ENCODE measurements around the gene TMEM138.
"Not testable (repeated sequence)": the region's sequence is repeated elsewhere in the genome, so short reads cannot be mapped to it uniquely, and the experiment has no call there.

TMEM138 gene

GRCh38 chr11:61367406-61367805 is 5.2 kb downstream of the TMEM138 start:
- no peak for DNase-seq (ENCODE audit: low read depth)

- DNase-seq (ENCODE audit: low read depth) = no peak
Observed at GRCh38 chr11:61368646-61369045, 6.5 kb downstream of the TMEM138 start.

GRCh38 chr11:61369372-61370348 is 7.5 kb downstream of the TMEM138 start:
- peak; percentile 90 for DNase-seq (ENCODE audit: low read depth)

- DNase-seq (ENCODE audit: low read depth) = no peak
Observed at GRCh38 chr11:61370349-61371005, 8.3 kb downstream of the TMEM138 start.

GRCh38 chr11:61372659-61373420 is 10.7 kb downstream of the TMEM138 start:
- DNase-seq (ENCODE audit: low read depth) = no peak

GRCh38 chr11:61375761-61376108 is 13.6 kb downstream of the TMEM138 start:
- no peak for DNase-seq (ENCODE audit: low read depth)

- no peak for DNase-seq (ENCODE audit: low read depth)
Observed at GRCh38 chr11:61377461-61378160, 15.4 kb downstream of the TMEM138 start.

GRCh38 chr11:61378713-61379313 is 16.6 kb downstream of the TMEM138 start:
- DNase-seq (ENCODE audit: low read depth) = peak; percentile 97

GRCh38 chr11:61380884-61381283 is 18.7 kb downstream of the TMEM138 start:
- no peak for DNase-seq (ENCODE audit: low read depth)

GRCh38 chr11:61383859-61384258 is 21.7 kb downstream of the TMEM138 start:
- DNase-seq (ENCODE audit: low read depth) = not testable (repeated sequence)

- no peak for DNase-seq (ENCODE audit: low read depth)
Observed at GRCh38 chr11:61384271-61385242, 22.4 kb downstream of the TMEM138 start.

GRCh38 chr11:61390161-61390560 is 28.0 kb downstream of the TMEM138 start:
- DNase-seq (ENCODE audit: low read depth) = peak; percentile 73

GRCh38 chr11:61392981-61393595 is 30.9 kb downstream of the TMEM138 start:
- DNase-seq (ENCODE audit: low read depth) = no peak

- DNase-seq (ENCODE audit: low read depth) = no peak
Observed at GRCh38 chr11:61401173-61401572, 39.0 kb downstream of the TMEM138 start.

GRCh38 chr11:61401573-61401972 is 39.4 kb downstream of the TMEM138 start:
- no peak for DNase-seq (ENCODE audit: low read depth)

GRCh38 chr11:61403658-61404057 is 41.5 kb downstream of the TMEM138 start:
- DNase-seq (ENCODE audit: low read depth) = no peak

GRCh38 chr11:61404103-61404502 is 41.9 kb downstream of the TMEM138 start:
- no peak for DNase-seq (ENCODE audit: low read depth)

GRCh38 chr11:61404641-61405040 is 42.5 kb downstream of the TMEM138 start:
- DNase-seq (ENCODE audit: low read depth) = no peak

GRCh38 chr11:61406067-61406466 is 43.9 kb downstream of the TMEM138 start:
- DNase-seq (ENCODE audit: low read depth) = no peak
